ENCODE results near the gene TMEM229B.
A peak's percentile ranks its signal among the peaks of the same experiment; 100 is the strongest.

TMEM229B gene

GRCh38 chr14:67516676-67517075, 28.2 kb upstream of the TMEM229B start:
- H3K4me1 ChIP-seq (ENCODE audit: insufficient read depth, low read length, poor library complexity, severe bottlenecking), result no peaks in the 10 kb centered on the region
- H2AFZ ChIP-seq (ENCODE audit: low read length), result no peak overlapping the region
- no peak for TF ChIP-seq EZH2phosphoT487 (IDR thresholded peaks at IDR 0.05; ENCODE audit: borderline replicate concordance)
- TF ChIP-seq, protein P1, sequence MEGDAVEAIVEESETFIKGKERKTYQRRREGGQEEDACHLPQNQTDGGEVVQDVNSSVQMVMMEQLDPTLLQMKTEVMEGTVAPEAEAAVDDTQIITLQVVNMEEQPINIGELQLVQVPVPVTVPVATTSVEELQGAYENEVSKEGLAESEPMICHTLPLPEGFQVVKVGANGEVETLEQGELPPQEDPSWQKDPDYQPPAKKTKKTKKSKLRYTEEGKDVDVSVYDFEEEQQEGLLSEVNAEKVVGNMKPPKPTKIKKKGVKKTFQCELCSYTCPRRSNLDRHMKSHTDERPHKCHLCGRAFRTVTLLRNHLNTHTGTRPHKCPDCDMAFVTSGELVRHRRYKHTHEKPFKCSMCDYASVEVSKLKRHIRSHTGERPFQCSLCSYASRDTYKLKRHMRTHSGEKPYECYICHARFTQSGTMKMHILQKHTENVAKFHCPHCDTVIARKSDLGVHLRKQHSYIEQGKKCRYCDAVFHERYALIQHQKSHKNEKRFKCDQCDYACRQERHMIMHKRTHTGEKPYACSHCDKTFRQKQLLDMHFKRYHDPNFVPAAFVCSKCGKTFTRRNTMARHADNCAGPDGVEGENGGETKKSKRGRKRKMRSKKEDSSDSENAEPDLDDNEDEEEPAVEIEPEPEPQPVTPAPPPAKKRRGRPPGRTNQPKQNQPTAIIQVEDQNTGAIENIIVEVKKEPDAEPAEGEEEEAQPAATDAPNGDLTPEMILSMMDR (conservative IDR thresholded peaks at IDR 0.05; ENCODE audit: low read length), result no peak
- H3K9me3 ChIP-seq (ENCODE audit: insufficient read depth, low read depth, low read length), result no peaks in the 10 kb centered on the region
- no peaks in the 10 kb centered on the region for H3K36me3 ChIP-seq (ENCODE audit: insufficient read depth, low read length)
- peaks cover 5% of the 10 kb centered on the region; the same call in 1 of the 2 replicates for H3F3A ChIP-seq (ENCODE audit: low read depth)
- H3K4me3 ChIP-seq (ENCODE audit: low read length, poor library complexity, severe bottlenecking), result no peak overlapping the region
- H3K4me2 ChIP-seq (ENCODE audit: low read depth, low read length, poor library complexity, severe bottlenecking), result no peak overlapping the region
- peaks cover 26% of the 10 kb centered on the region for H3K27me3 ChIP-seq (ENCODE audit: insufficient read depth, low read length, poor library complexity, severe bottlenecking)
- H3K9ac ChIP-seq (ENCODE audit: low read depth, low read length, poor library complexity, severe bottlenecking), result no peak overlapping the region
- H3K79me2 ChIP-seq (ENCODE audit: insufficient read depth, low read length), result no peaks in the 10 kb centered on the region
- H4K20me1 ChIP-seq (ENCODE audit: insufficient read depth, low read length, poor library complexity, severe bottlenecking), result no peaks in the 10 kb centered on the region
- no peaks in the 10 kb centered on the region for H3K9me2 ChIP-seq (replicated peaks; ENCODE audit: low read depth, low read length)

- TF ChIP-seq, protein P1 (conservative IDR thresholded peaks at IDR 0.05; ENCODE audit: low read length), result no peak
- TF ChIP-seq EZH2phosphoT487 (IDR thresholded peaks at IDR 0.05; ENCODE audit: borderline replicate concordance), result no peak
- no peaks in the 10 kb centered on the region for H3K36me3 ChIP-seq (ENCODE audit: insufficient read depth, low read length)
- no peaks in the 10 kb centered on the region for H4K20me1 ChIP-seq (ENCODE audit: insufficient read depth, low read length, poor library complexity, severe bottlenecking)
- peak overlapping the region; percentile 70 for H3K4me3 ChIP-seq (ENCODE audit: low read length, poor library complexity, severe bottlenecking)
- H3K9me3 ChIP-seq (ENCODE audit: insufficient read depth, low read depth, low read length), result no peaks in the 10 kb centered on the region
- no peaks in the 10 kb centered on the region for H3K9me2 ChIP-seq (replicated peaks; ENCODE audit: low read depth, low read length)
- no peaks in the 10 kb centered on the region for H3K79me2 ChIP-seq (ENCODE audit: insufficient read depth, low read length)
- peaks cover 5% of the 10 kb centered on the region; the same call in 1 of the 2 replicates for H3F3A ChIP-seq (ENCODE audit: low read depth)
- H3K9ac ChIP-seq (ENCODE audit: low read depth, low read length, poor library complexity, severe bottlenecking), result peak overlapping the region; percentile 27
- no peaks in the 10 kb centered on the region for H3K4me1 ChIP-seq (ENCODE audit: insufficient read depth, low read length, poor library complexity, severe bottlenecking)
- H2AFZ ChIP-seq (ENCODE audit: low read length), result peak overlapping the region; percentile 82
- peak overlapping the region; percentile 65 for H3K4me2 ChIP-seq (ENCODE audit: low read depth, low read length, poor library complexity, severe bottlenecking)
- H3K27me3 ChIP-seq (ENCODE audit: insufficient read depth, low read length, poor library complexity, severe bottlenecking), result peaks cover 18% of the 10 kb centered on the region
Measured at GRCh38 chr14:67515386-67516079, 27.0 kb upstream of the TMEM229B start.

DNA sequence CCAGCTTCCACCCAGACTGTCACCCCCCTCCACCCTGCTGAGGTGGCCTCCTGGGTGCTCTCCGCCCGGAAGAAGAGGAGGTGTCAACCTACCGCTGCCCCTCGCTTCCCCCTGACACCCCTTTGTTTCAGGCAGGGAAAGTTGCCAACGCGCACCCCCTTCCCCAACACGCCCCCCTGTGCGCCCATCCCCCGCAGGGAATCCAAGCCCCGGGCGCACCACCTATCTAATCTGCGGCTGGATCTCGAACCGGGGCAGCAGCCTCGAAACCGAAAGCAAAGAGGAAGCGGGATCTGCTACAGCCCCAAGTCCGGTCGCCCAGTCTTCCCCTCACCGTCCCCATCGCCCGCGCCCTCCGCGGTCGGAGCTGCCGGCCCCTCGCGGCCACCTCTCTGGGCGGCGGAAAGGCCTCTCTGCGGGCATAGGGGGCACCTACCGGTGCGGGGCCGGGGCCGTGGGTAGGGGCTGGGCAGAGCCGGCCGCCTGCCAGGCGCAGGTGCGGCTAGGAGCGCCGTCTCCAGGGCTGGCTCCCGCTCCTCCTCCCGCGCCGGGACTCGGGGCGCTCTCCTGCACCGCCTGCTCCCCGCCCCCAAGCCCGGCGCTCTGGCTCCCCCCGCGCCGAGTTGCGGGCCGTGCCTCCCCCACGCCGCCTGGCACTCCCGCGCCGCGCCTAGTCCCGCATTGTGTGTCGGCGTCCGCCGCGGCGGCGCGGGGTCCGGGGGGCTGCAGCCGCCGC, 26.3 kb upstream of the TMEM229B start:
- Histone ChIP-seq H3K9me3 (ENCODE audit: insufficient read depth, low read depth, low read length) (no peaks in the 10 kb centered on the region), H3K27me3 (ENCODE audit: insufficient read depth, low read length, poor library complexity, severe bottlenecking) (peaks cover 17% of the 10 kb centered on the region), H2AFZ (ENCODE audit: low read length) (peak overlapping the region; percentile 82), H3F3A (ENCODE audit: low read depth) (peaks cover 5% of the 10 kb centered on the region; the same call in 1 of the 2 replicates), H4K20me1 (ENCODE audit: insufficient read depth, low read length, poor library complexity, severe bottlenecking) (no peaks in the 10 kb centered on the region), H3K4me2 (ENCODE audit: low read depth, low read length, poor library complexity, severe bottlenecking) (peak overlapping the region; percentile 65), H3K4me3 (ENCODE audit: low read length, poor library complexity, severe bottlenecking) (peak overlapping the region; percentile 70), H3K9me2 (replicated peaks; ENCODE audit: low read depth, low read length) (no peaks in the 10 kb centered on the region), H3K36me3 (ENCODE audit: insufficient read depth, low read length) (no peaks in the 10 kb centered on the region), H3K79me2 (ENCODE audit: insufficient read depth, low read length) (no peaks in the 10 kb centered on the region), H3K9ac (ENCODE audit: low read depth, low read length, poor library complexity, severe bottlenecking) (no peak overlapping the region), H3K4me1 (ENCODE audit: insufficient read depth, low read length, poor library complexity, severe bottlenecking) (no peaks in the 10 kb centered on the region)
- TF ChIP-seq EZH2phosphoT487 (IDR thresholded peaks at IDR 0.05; ENCODE audit: borderline replicate concordance), result no peak

Measured in Loucy (cell line).